GM21423 (cell line): Measurements from ENCODE around the gene ARHGAP15.
"Not testable (repeated sequence)": the region's sequence is repeated elsewhere in the genome, so short reads cannot be mapped to it uniquely, and the experiment has no call there.

Experiments used
- ATAC-seq: cut with Tn5 transposase; IDR thresholded peaks from one replicate; pipeline ENCODE4 v1.9.1; 2021; ENCODE audit warnings: mild to moderate bottlenecking, moderate library complexity; ENCODE audit not compliant: unreplicated experiment

Gene ARHGAP15

GRCh38 chr2:143514413-143514812 lies 385.2 kb downstream of the ARHGAP15 start:
- ATAC-seq: no peak

- ATAC-seq: no peak
These were observed 386.1 kb downstream of the ARHGAP15 start for GRCh38 chr2:143515318-143515717.

- ATAC-seq: no peak
These were observed 390.3 kb downstream of the ARHGAP15 start for GRCh38 chr2:143519521-143519920.

- ATAC-seq: no peak
These were observed 392.2 kb downstream of the ARHGAP15 start for GRCh38 chr2:143521396-143521795.

GRCh38 chr2:143522699-143523098 lies 393.5 kb downstream of the ARHGAP15 start:
- no peak for ATAC-seq

GRCh38 chr2:143524119-143524553 lies 394.9 kb downstream of the ARHGAP15 start:
- ATAC-seq: no peak

GRCh38 chr2:143524559-143525401 lies 395.6 kb downstream of the ARHGAP15 start:
- no peak for ATAC-seq

- ATAC-seq: no peak
These were observed 396.2 kb downstream of the ARHGAP15 start for GRCh38 chr2:143525402-143525860.

- ATAC-seq: no peak
These were observed 397.3 kb downstream of the ARHGAP15 start for GRCh38 chr2:143526498-143526897.

GRCh38 chr2:143528021-143528420 lies 398.8 kb downstream of the ARHGAP15 start:
- ATAC-seq: no peak

- ATAC-seq: no peak
These were observed 400.0 kb downstream of the ARHGAP15 start for GRCh38 chr2:143529118-143529720.

- ATAC-seq: no peak
These were observed 401.5 kb downstream of the ARHGAP15 start for GRCh38 chr2:143530758-143531157.

GRCh38 chr2:143532061-143532460 lies 402.8 kb downstream of the ARHGAP15 start:
- ATAC-seq: no peak

- ATAC-seq: no peak
These were observed 404.6 kb downstream of the ARHGAP15 start for GRCh38 chr2:143533846-143534245.

GRCh38 chr2:143535802-143536201 lies 406.6 kb downstream of the ARHGAP15 start:
- no peak for ATAC-seq

- not testable (repeated sequence) for ATAC-seq
These were observed 412.7 kb downstream of the ARHGAP15 start for GRCh38 chr2:143541899-143542298.

GRCh38 chr2:143545059-143545948 lies 416.1 kb downstream of the ARHGAP15 start:
- ATAC-seq: no peak

GRCh38 chr2:143545949-143546255 lies 416.7 kb downstream of the ARHGAP15 start:
- no peak for ATAC-seq

- no peak for ATAC-seq
These were observed 418.8 kb downstream of the ARHGAP15 start for GRCh38 chr2:143548032-143548431.

- no peak for ATAC-seq
These were observed 421.3 kb downstream of the ARHGAP15 start for GRCh38 chr2:143550500-143550899.

GRCh38 chr2:143551971-143552650 lies 422.9 kb downstream of the ARHGAP15 start:
- ATAC-seq: no peak
